ENCODE results near the gene MRPL12.
"Not testable (repeated sequence)": the region's sequence is repeated elsewhere in the genome, so short reads cannot be mapped to it uniquely, and the experiment has no call there.

MRPL12 gene

GRCh38 chr17:81702934-81703746 is at the start of gene MRPL12:
Gene MRPL12 (plus strand): TSS chr17:81703367. CDS start chr17:81703502, 135 bp downstream.
- peak; percentile 84 to 88 (median 86) for DNase-seq (ENCODE audit: low read depth in 3 of 3)

DNA sequence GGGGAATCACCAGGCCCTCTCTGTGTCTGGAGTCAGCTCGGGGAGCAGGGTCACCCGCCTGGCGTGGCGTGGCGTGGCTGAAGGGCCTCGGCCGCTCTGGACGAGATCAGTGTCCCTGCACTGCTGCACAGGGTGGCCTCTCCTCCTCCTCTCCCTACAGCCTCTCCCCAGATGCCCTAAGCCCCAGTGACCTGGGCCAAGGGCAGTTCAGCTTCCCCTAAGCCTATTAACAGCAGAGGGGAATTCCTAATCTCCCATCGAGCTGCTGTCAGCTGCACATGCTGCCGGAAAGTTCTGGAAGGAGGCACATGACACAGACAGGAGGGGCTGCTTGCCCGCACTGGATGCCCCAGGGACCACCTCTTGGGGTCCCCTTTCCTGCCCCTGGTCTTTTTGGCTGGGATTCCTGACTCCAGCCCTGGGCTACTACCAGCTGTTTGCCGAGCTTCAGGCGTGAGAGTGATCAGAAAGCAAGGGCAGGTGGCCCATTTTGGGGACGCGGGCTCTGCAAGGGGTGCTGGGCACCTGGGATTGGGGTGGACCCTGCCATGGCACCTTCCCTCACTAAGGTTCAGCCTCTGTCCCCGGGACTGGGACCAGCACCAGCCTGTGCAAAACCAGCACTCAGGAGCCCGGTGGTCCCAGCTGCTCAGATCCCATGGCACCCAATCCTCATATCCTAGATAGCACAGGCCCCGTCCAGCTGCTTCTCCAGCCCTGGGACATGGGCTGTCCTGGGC is 47.6 kb upstream of the MRPL12 start:
- no peak for DNase-seq (ENCODE audit: low read depth in 3 of 3)

DNA sequence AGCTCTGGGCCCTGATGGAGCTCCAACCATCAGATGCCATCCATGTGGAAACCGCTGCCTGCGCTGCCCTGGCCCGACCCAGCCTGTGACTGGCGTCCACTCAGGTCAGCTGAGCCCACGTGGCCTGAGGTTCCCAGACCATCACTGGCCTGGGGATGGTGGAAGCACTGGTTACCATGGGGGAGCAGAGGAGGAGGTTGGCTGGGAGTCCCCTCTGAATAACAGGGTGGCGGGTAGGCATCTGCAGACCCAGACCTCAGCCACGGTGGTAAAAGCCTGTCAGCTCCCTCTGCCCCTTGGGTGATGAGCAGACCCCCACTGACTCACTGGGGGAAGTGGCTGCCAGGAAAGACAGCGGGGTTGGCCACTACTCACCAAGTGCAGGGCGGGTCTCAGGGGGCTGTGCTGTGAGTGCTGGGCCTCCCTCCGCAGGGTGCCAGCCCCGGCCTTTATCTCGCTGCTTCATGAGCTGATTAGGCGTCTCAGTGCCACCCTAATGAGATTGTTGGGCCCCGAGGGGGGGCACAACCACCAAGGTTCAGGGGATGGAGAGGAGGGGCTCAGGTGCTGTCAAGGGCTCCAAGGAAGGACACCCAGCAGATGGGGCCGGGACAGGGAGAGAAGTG is 46.9 kb upstream of the MRPL12 start, which contains the start of gene PDE6G:
PDE6G (minus strand) TSS at position 425 of the 626 bp plus-strand sequence. CDS start 3,237 bp downstream, outside the sequence.
- no peak for DNase-seq (ENCODE audit: low read depth in 3 of 3)

DNA sequence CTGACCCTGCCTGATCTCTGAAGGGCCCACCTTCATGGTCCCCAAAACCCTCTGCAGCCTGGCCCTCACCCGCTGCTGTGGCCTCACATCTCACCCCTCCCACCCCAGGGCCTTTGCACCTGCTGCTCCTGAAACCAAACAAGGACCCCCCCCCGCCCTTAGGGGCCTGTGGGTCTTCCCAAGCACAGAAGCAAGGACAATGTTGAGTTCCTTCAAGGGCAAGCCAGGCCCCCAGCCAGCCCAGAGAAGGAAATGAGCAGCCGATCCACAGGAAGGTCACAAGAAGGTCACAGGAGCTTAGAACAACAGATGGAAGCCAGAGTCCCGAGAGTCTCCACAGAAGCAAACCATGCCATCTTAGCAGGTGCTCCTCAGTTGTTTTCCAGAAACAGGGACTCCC is 46.3 kb upstream of the MRPL12 start:
- DNase-seq (ENCODE audit: low read depth in 3 of 3) = no peak

- no peak for DNase-seq (ENCODE audit: low read depth in 3 of 3)
These were observed 44.1 kb upstream of the MRPL12 start for GRCh38 chr17:81659038-81659437.

- no peak for DNase-seq (ENCODE audit: low read depth in 3 of 3)
These were observed 42.7 kb upstream of the MRPL12 start for GRCh38 chr17:81660441-81660840.

- no peak for DNase-seq (ENCODE audit: low read depth in 3 of 3)
These were observed 41.2 kb upstream of the MRPL12 start for GRCh38 chr17:81662002-81662401.

GRCh38 chr17:81664051-81664470 is 39.1 kb upstream of the MRPL12 start:
- no peak for DNase-seq (ENCODE audit: low read depth in 3 of 3)

GRCh38 chr17:81665205-81666091 is 37.7 kb upstream of the MRPL12 start:
- DNase-seq (ENCODE audit: low read depth in 3 of 3) = peak; percentile 41 to 70 (median 47)

DNA sequence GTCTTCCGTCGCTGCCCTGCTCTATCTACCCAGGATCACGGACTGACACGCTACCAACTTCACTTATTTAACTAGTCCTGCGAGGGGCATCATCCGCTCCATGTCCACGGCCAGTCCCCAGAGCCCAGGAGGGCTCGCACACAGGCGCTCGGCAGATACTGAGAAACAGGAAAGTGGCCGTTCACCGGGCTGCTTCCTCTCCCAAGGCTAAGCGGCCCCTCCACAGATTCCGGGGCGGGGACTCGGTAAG is 37.1 kb upstream of the MRPL12 start:
- DNase-seq (ENCODE audit: low read depth in 3 of 3) = no peak

- peak; percentile 85 to 94 (median 87) for DNase-seq (ENCODE audit: low read depth in 3 of 3)
These were observed 36.6 kb upstream of the MRPL12 start, which contains the start of the genes CCDC137 and OXLD1 for GRCh38 chr17:81666342-81667191. Gene CCDC137 (plus strand): TSS chr17:81666737. CDS start chr17:81666767, 30 bp downstream. Gene OXLD1 (minus strand): TSS chr17:81666605. CDS start chr17:81666577, 28 bp downstream.

DNA sequence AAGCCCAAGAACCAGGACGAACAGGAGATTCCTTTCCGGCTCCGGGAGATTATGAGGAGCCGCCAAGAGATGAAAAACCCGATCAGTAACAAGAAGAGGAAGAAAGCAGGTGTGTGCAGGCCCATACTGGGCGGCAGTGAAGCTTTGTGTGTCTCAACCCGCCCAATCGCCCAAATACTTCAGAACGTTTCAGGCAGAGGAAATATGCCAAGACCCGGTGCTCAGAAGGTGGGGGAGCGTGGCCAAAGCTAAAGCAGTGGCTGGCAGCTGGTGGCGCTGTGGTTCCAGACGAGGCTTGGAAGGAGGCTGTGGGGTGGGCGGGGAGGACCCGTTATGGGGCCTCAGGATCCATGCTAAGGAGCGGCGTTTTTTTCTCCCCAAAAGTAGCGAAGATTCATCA is 35.4 kb upstream of the MRPL12 start:
- DNase-seq (ENCODE audit: low read depth in 3 of 3) = no peak

DNA sequence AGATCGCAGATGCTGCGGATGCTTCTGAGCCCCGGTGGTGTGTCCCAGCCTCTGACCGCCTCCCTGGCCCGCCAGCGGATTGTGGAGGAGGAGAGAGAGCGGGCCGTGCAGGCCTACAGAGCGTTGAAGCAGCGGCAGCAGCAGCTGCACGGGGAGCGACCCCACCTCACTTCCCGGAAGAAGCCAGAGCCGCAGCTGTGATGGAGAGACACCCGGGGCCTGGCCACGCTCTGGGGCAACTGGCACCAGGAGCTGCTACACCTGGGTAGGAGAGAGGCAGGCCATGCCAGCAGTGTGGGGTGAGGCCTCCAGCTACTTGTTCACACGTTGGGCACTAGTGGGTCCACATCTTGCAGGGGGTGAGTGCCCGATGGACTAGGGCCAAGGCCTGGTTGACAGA is 30.7 kb upstream of the MRPL12 start:
- DNase-seq (ENCODE audit: low read depth in 3 of 3) = no peak

DNA sequence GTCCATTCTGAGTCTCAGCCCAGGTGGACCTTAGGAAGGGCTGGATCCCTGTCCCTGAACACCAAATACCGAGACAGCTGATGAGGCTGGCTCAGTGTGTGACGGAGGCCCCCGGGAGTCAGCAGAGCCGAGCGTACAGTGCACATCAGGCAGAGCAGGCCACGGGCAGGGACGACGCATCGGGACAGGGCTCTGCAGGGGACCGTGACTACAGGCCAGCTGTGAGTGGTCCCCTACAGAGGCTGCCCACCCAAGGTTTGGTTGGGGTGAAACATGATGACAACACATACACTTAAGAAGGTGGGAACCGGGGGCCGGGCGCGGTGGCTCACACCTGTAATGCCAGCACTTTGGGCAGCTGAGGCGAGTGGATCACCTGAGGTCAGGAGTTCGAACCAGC is 30.2 kb upstream of the MRPL12 start:
- DNase-seq (ENCODE audit: low read depth in 3 of 3) = no peak

- DNase-seq (ENCODE audit: low read depth in 3 of 3) = no peak
These were observed 29.5 kb upstream of the MRPL12 start for GRCh38 chr17:81673561-81674258.

- not testable (repeated sequence) for DNase-seq (ENCODE audit: low read depth in 3 of 3)
These were observed 27.5 kb upstream of the MRPL12 start for GRCh38 chr17:81675515-81676221.

- DNase-seq (ENCODE audit: low read depth in 3 of 3) = no peak
These were observed 26.3 kb upstream of the MRPL12 start for GRCh38 chr17:81676906-81677305.

DNA sequence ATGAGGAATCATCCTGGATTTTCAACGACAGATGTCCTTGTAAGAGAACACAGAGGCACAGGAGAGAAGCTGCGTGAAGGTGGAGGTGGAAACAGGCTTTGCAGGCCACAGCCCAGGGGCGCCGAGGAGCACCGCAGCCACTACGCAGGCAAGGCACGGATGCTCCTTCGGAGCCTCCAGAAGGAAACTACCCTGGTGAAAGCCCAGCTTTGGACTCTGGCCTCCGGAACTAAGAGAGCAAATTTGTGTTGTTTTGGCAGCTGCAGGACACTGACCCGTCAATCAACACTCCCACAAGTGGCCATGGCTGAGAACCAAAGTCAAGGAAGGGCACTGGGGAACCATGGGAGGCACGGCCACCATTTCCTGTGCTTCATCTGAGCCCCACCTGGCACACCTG is 23.0 kb upstream of the MRPL12 start:
- no peak for DNase-seq (ENCODE audit: low read depth in 3 of 3)

- DNase-seq (ENCODE audit: low read depth in 3 of 3) = no peak
These were observed 21.5 kb upstream of the MRPL12 start for GRCh38 chr17:81681672-81682071.
